ENCODE measurements around the gene PBXIP1. TPM values are rescaled to one million over a fixed set of nuclear protein-coding genes. Genes with fewer than 3 reads are reported as not detected.

Gene PBXIP1
- total RNA-seq, 1 experiment from 2014 or later = 21.6 TPM

GRCh38 chr1:154983776-154984466 is 28.0 kb upstream of the PBXIP1 start:
- H4K8ac ChIP-seq (replicated peaks; ENCODE audit: insufficient read length, low read depth, low read length) = no peak overlapping the region
- H3K9me3 Mint-ChIP-seq = no peaks in the 10 kb centered on the region
- peaks cover 8% of the 10 kb centered on the region for H3K23me2 ChIP-seq (ENCODE audit: insufficient read length, low read depth, low read length, poor library complexity, severe bottlenecking)
- no peak overlapping the region for H2BK5ac ChIP-seq (ENCODE audit: insufficient read length, low read length)
- no peak overlapping the region for H2BK15ac ChIP-seq (ENCODE audit: low read depth, low read length)
- H2BK12ac ChIP-seq (ENCODE audit: insufficient read length, low read depth, low read length) = no peak overlapping the region
- H3K14ac ChIP-seq (ENCODE audit: insufficient read depth, low read length) = peak overlapping the region; percentile 52
- H3K79me1 ChIP-seq (ENCODE audit: insufficient read depth, low read depth, low read length, poor library complexity, severe bottlenecking) = peaks cover 2% of the 10 kb centered on the region
- H3K79me2 ChIP-seq (ENCODE audit: insufficient read depth, low read length) = peaks cover 9% of the 10 kb centered on the region; the same call in 1 of the 2 replicates
- H3K27ac ChIP-seq (ENCODE audit: insufficient read length, low read depth, low read length) = no peak overlapping the region
- H4K91ac ChIP-seq (ENCODE audit: insufficient read length, low read depth, low read length) = no peak overlapping the region
- no peak overlapping the region for H4K5ac ChIP-seq (ENCODE audit: insufficient read length, low read depth, low read length)
- H3K4me1 ChIP-seq (ENCODE audit: insufficient read depth, low read length) = no peaks in the 10 kb centered on the region
- no peak overlapping the region for H3K4me3 Mint-ChIP-seq
- no peak overlapping the region for H2AFZ ChIP-seq (ENCODE audit: low read length)
- H2BK120ac ChIP-seq (ENCODE audit: low read depth, low read length, poor library complexity, severe bottlenecking) = no peak overlapping the region
- WGBS (ENCODE audit: extremely low coverage, insufficient read length, low lambda C conversion rate) = no CpG with 5 or more reads among the region's 17 CpGs
- H3K9ac ChIP-seq (ENCODE audit: extremely low read depth, insufficient read length, low read length) = peak overlapping the region; percentile 97
- no peak overlapping the region for H3K56ac ChIP-seq (ENCODE audit: insufficient read length, low read depth, low read length)
- no peak overlapping the region for H3K27ac Mint-ChIP-seq
- peaks cover 8 to 9% of the 10 kb centered on the region in 2 experiments; a peak in 3 of 4 replicates for H3K4me1 Mint-ChIP-seq
- no peak for TF ChIP-seq CTCF (conservative IDR thresholded peaks at IDR 0.05)
- peak overlapping the region; percentile 86 for H3K4me2 ChIP-seq (ENCODE audit: insufficient read depth, insufficient read length, low read length)
- no peaks in the 10 kb centered on the region for H3K27me3 Mint-ChIP-seq (ENCODE audit: low read depth)
- no peak overlapping the region for H2BK20ac ChIP-seq (ENCODE audit: low read depth, low read length, poor library complexity, severe bottlenecking)
- H3K36me3 Mint-ChIP-seq (ENCODE audit: insufficient read depth in 1 of 3, low read depth in 3 of 3) = peaks cover 39 to 63% (median 52%) of the 10 kb centered on the region in 3 experiments
- H3K4ac ChIP-seq (ENCODE audit: low read depth, low read length) = no peak overlapping the region
- H3K18ac ChIP-seq (ENCODE audit: insufficient read length, low read depth, low read length) = peak overlapping the region; percentile 41
- no peak overlapping the region for H3K23ac ChIP-seq (ENCODE audit: insufficient read length, low read depth, low read length)
- no peaks in the 10 kb centered on the region for H3K27me3 ChIP-seq (ENCODE audit: insufficient read depth, low read length)
- DNase-seq = no peak
- no peak overlapping the region for H2AK5ac ChIP-seq (ENCODE audit: insufficient read length, low read length)
- no peak overlapping the region for H3T11ph ChIP-seq (ENCODE audit: low read length)
- no peaks in the 10 kb centered on the region for H4K20me1 ChIP-seq (ENCODE audit: control insufficient read depth, insufficient read depth, insufficient read length)
- H3K9me3 ChIP-seq (ENCODE audit: control insufficient read depth, low read depth, low read length) = no peaks in the 10 kb centered on the region

Measured in H9 (cell line).